CMK (cell line): ENCODE measurements around the gene BTBD1.
A peak's percentile ranks its signal among the peaks of the same experiment; 100 is the strongest.
"Not testable (repeated sequence)": the region's sequence is repeated elsewhere in the genome, so short reads cannot be mapped to it uniquely, and the experiment has no call there.

Source experiments
- DNase-seq: peaks from one replicate; pipeline ENCODE4 v3.0.0-alpha.2; 2010; ENCODE audit warnings: low read depth

BTBD1 gene

DNA sequence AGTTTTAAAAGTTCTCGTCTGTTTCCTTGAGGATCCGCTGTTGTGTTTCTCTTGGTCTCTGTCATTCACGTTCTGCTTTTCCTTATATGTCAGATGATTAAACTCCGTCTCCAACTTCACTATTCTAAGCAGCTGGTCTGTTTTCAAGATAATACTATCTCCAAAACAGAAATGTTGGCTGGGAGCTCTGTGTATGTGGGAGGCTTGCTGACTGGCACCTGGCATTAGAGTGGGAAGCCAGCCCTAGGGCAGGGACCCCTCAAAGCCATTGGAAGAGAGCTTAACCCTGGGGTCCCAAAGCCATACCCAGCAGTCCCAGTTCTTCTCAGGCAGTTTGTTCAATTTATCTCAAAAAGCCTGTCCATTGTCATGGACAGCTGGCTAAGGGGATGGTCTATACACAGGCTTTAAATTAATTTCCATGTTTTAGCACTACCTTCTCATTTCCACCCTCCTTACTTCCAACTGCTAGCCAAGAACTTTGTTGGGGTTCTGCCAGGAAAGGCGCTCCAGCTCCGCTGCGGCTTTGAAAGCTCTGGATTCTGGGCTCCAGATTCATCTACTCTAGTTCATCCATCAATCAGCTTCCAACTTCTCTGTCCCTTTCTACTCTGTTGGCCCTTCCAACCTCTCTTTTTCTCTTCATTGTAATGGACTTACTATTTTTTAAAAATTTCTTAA lies 9.2 kb downstream of the BTBD1 start:
- no peak for DNase-seq

DNA sequence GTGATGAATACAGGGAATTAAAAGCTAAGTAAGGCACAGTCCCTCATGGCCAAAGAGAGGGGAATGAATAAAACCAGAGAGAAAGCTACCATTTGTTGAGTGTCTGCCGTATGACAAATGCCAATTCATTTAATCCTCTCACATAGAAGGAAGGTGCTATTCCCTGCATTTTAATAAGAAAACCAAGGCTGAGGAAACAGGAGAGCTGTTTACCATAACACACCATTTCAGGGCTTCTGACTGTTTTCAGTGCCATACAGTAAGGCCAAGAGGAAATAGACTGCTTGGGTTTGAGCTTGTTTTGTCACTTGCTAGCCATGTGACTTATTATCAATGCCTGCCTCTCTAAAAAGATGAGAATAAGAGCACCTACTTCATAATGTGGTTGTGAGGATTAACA lies 10.1 kb downstream of the BTBD1 start:
- no peak for DNase-seq

DNA sequence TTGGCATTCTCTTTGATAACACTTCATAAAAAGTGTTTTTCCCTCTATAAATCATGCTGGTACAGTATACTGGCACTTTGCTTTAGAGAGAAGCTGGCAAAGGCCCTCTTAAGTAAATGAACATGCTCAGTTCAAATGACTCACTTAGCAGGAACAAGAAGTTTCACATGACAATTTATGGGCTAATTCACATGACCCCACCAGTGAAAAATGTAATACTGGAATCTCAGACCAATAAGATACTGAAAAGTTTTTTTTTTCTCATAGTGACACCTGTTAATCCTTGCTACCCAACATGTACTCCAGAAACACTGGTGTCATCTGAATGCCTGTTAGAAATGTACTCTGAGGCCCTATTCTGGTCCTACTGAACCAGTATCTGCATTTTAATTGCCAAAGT lies 13.9 kb downstream of the BTBD1 start:
- no peak for DNase-seq

DNA sequence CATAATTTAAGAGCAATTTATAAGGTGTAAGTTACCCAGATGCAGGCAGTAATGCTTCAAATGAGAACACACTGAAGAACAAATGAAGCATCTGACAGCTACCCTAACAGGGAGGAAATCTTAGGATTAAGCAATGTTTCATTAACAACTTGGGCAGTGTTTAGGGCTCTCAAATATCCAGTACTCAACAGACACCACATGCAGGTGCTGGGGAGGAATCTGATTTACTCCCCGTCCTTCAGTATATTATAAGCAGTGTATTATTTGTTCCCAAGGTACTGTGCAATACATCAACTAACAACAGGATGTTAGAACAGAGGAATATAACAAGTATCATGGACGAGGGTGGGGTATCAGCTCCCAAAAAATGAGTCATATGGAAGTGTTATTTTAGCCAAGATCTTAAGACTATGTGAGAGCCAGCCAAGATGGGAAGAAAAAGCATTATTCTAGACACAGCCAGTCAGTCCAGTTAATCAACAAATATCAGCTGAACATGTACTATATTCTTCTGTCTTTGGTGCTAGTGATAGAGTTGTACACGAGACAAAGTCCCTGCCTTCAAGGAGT lies 20.4 kb downstream of the BTBD1 start:
- no peak for DNase-seq

DNA sequence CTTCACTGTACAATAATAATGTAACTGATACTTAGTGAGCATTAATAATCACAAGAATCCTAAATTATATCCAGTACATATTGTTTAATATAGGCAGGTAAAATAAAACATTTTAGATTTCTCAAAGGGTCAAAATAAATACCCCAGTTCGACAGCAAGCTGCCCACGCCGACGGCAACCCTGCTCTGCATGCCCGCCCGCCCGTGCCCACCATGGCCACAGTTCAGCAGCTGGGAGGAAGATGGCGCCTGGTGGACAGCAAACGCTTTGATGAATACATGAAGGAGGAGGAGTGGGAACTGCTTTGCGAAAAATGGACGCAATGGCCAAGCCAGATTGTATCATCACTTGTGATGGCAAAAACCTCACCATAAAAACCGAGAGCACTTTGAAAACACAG lies 22.9 kb downstream of the BTBD1 start:
- DNase-seq = no peak

DNA sequence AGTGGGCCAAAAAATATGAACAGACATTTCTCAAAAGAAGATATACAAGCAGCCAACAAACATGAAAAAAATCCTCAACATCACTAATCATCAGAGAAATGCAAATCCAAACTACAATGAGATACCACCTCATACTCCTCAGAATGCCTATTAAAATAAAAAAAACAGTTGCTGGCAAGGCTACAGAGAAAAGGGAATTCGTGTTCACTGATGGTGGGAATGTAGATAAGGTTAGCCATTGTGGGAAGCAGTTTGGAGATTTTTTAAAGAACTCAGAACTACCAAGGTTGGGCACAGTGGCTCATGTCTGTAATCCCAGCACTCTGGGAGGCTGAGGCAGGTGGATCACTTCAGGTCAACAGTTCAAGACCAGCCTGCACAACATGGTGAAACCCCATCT lies 27.8 kb downstream of the BTBD1 start:
- DNase-seq = no peak

DNA sequence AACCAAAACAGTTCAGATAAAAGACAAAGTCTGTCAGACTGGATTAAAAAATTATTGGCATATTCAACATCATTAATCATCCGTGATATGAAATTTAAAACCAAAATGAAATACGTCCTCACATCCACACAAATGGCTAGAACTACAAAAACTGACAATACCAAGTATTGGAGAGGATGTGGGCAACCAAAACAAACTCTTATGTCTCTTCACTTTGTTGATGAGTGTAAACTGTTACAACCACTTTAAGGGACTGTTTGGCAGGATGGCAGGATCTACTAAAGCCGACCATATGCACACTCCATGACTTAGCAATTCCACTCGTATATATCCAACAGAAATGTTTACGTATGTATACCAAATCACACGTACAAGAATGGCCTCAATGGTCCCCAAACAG lies 30.8 kb downstream of the BTBD1 start:
- no peak for DNase-seq

DNA sequence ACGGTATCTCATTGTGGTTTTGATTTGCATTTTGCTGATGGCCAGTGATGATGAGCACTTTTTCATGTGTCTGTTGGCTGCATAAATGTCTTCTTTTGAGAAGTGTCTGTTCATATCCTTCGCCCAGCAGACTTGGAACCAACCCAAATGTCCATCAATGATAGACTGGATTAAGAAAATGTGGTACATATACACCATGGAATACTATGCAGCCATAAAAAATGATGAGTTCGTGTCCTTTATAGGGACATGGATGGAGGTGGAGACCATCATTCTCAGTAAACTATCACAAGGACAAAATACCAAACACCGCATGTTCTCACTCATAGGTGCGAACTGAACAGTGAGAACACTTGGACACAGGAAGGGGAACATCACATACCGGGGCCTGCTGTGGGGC lies 35.8 kb downstream of the BTBD1 start:
- DNase-seq = not testable (repeated sequence)

DNA sequence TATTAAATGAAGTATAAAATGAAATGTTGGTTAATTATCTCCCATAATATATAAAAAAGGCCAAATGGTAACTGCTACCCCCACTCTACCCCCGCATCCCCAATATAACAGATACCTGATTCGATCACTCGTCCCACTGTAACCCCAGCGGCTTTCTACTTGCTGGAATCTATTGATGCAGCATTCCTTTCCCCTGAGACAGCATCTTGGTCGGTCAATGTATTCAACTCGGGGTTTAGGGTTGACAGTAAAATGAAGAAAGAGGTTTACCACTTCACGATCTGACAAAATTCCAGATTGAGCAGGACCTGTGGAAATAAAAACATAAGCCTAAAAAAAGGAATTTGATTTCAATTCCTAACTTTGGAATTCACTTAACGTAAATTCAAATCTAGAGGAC lies 37.0 kb downstream of the BTBD1 start:
- DNase-seq = no peak

DNA sequence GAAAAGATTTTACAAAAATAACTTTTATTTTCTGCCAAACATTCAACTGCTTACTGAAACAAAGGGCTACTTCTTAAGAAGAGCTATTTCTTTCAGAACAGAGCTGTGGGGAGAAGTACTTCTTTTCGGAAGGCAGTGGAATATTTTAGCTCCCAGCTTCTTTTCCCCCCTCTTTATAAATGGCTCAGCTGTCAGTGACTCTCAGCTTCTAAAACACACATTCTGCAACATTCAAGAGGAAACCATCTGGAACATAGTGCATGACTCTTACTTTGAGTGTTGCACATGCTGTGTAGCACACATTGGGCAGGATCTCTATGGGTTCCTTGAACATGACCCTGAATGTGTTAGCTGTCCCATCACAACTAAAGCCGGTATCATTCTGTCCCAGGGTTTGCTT lies 48.6 kb downstream of the BTBD1 start:
- DNase-seq = no peak

DNA sequence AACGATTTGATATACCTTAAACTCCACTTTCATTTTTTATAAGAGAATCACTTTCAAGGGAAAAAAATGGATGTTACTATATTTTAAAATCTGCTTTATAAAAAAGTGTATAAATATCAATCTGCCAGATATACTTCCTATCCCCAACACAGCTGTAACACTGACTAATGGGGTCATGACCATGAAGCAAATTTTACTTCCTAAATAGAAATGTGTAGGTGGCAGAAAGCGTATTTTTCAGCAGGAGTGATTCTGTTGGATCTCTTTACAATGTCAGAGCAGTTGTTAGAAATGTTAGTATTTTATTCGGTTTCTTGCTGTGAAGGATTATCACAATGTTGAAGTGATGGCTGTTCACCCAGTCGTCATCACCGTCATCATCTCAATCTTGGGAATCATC lies 50.1 kb downstream of the BTBD1 start:
- DNase-seq = no peak

DNA sequence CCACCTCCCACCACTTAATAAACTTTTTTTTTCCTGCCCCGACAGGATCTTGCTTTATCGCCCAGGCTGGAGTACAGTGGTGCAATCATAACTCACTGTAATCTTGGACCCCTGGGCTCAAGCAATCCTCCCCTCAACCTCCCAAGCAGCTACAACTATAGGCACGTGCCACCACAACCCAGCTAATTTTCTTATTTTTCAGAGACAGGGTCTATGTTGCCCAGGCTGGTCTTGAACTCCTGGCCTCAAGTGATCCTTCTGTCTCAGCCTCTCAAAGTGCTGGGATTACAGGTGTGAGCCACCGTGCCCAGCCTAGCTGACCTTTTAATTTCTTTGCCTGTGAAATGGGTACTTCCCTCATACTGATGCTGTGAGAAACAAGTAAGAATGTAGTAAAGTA lies 51.7 kb downstream of the BTBD1 start:
- no peak for DNase-seq

DNA sequence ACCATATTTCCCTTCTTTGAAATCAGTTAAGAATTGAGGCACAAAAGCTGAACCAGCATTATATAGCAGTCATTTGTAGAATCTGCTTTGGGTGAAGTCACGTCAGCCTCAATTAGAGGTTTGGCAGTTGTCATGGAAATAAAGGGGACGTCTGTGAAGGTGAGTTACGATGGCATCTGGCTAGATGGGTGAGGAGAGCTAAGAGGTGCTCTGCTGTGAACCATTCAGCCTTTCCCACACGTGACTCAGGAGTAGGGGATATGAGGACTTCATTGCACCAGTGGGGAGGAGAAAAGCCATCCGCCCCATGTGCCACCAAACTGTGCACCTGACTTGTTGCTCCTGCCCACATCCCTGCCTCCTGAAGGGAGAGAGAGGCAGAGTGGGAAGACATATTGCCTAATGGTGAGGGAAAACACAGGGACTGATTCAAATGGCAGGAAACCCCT lies 52.8 kb downstream of the BTBD1 start:
- no peak for DNase-seq

DNA sequence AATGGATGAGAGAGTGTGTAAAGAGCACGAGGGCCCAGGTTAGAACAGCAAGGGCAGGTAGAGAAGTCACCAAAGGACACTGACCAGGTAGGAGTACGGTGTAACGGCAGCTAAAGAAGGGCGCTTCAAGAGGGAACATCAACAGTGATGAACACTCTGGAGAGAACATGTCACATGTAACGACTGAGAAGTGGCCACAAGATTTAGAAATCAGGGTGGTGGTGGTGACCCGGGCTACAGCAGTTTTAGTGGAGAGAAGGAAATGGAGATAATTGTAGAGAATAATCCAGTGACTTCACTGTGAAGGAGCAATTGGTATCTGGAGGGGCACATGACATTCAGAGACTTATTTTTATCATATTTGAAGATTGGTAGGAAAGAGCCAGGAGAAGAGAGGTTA lies 54.4 kb downstream of the BTBD1 start:
- DNase-seq = no peak

DNA sequence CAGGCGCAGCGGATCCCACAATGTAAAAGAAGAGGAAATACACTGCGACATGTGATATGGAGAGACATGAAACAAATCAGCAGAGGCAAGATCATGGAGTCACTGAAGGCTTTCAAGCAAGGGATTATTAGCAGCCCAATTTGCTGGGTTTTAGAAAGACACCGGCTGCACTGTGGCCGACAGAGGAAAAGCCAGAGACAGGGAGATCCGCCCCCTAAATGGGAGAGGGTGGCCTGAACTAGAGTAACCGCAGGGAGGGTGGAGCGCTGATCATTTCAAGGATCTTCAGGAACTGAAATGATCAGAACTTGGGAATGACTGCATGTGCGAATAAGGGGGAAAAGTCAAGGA lies 55.0 kb downstream of the BTBD1 start:
- DNase-seq = no peak

DNA sequence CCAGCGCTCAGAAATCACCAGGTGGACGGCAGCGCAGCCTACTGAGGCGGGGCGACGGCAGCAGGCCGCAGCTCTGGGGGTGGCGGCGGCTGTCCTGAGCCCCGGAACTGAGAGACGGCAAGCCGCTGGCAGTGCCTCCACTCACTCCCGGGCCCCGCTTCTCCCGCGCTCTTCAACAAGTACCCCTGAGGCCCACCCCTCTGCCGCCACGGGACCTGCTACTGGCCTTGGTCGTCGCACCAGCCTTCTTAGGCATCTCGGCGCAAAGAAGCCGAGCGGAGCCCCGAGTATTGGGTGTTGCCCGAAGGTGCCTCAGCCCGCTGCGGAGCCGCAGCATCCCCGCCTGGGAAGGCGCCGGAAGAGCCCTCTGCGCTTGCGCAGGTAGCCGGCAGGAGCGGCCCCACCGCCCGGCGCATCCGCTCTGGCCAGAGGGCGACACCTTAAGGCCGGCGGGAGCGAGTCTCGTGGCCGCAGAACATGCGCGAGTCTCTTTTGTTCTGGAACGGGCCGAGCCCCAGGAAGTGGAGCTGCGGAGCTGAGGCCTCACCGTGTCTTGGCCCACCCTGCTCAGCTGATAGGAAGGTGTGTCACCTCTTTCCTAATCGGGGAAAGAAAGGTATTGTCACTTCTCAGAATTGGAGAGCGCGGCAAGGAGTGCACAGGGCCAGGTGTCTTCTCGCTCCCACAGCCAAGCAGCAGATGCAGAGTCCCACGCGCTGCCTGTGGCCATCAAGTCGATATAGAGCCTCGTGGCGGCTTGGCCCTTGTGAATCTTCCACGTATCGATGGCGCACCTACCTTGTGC lies 55.6 kb downstream of the BTBD1 start, which contains the start of gene C15orf40:
C15orf40 (minus strand) TSS at position 369 of the 805 bp plus-strand sequence; CDS start at position 337, 32 bp downstream.
- DNase-seq = peak; percentile 86

DNA sequence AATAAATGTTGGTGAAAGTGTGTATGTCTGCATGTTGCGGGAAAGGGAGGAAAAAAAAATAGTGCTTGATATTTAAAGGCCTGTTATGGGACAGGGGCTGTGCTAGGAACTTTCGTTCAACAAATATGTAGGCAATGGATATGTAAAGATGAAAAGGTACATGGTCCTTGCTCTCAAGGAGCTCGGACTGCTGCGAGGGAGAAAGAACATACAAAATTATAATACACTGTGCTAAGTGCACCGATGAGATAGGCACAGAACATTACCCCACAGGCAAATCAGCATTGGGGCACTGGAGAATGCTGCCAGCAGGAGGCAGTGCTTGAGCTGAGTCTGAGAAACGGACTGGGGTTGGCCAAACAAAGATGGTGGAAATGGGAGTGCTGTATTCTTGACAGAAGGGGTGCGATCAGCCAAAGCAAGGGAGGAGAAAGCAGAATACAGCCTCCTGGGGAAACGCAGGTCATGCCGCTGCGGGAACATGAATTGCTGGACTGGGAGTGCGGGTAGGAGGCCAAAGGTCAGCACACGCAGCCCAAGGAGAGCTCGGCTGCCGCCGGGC lies 56.3 kb downstream of the BTBD1 start:
- DNase-seq = peak; percentile 73

DNA sequence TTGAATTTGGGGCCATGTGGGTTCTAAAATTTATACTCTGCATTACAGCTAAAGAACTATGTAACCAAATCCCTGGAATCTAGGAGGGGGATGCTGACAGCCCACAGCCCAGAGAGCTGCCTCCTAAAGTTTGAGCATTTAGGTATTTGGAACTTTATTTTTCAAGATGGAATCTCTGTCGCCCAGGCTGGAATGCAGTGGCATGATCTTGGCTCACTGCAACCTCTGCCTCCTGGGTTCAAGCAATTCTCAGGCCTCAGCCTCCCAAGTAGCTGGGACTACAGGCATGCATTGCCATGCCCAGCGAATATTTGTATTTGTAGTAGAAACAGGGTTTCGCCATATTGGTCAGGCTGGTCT lies 66.4 kb downstream of the BTBD1 start:
- not testable (repeated sequence) for DNase-seq

DNA sequence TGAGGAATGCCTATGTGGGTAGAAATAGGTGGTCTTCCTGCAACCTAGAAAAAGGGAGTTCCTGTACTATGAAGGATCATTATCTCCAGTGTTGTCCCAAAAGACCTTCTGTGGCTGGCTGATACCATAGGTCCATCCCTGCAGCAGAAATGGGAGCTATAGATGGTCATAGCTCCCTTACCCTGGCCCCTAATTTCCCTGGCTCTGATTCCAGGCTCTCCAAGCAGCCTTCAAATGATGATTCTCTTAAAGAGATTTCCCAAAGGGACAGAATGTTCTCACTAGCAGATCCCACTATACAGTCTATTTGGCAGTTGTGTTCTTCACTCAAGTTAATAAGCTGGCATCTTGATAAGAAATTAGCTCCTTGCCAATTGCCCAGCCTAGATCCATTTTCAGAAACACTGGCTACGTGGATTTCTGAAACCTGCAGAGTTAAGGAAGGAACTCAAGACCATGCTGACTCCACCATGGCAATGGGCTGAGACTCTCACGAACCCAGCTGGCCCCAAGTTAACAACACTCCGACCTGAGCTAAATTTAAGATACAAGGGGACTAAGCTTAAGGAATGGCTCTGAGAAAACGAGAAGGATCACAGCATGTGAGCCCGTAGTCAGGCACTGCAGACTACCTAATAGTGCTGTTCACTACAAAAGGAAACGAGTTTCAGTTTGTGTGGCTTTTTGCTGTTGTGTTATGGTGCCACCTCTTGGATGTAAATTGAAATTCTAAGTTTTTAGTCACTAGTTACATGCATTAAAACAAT lies 67.0 kb downstream of the BTBD1 start:
- no peak for DNase-seq

DNA sequence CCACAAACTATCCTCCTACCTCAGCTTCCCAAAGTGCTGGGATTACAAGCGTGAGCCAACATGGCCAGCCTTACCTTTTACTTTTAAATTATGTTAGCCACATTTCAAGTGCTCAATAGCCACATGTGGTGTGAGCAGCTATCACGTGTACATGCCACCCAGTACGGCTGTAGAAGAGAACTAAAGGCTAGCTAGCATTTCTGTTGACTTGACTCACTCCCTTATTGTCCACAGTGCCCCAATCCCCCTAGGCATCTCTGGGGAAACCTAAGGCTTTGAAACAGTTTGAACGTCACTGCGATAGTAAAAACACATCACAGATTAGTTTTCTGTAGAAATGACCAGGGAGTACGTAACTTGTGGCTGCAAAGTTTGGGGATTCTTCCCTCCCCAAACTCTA lies 67.6 kb downstream of the BTBD1 start:
- no peak for DNase-seq

DNA sequence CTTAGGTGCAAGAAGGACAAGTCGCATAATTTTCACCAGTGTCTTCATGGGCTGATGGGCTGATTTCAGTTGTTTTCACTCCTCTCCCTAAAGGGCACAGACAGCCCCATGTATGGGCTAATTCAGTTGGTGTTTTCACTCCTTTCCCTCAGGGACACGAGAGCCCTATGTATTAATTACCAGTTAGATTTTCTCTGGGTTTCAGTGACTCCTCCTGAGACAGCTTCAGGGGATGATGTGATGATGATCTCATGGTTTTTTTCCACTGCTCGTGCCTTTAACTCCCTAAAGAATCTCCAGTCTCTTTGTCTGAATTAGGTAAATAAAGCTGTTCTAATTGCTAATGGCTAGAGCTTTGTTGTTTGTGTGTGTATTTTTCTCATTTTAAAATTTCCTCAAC lies 71.1 kb downstream of the BTBD1 start:
- DNase-seq = no peak

DNA sequence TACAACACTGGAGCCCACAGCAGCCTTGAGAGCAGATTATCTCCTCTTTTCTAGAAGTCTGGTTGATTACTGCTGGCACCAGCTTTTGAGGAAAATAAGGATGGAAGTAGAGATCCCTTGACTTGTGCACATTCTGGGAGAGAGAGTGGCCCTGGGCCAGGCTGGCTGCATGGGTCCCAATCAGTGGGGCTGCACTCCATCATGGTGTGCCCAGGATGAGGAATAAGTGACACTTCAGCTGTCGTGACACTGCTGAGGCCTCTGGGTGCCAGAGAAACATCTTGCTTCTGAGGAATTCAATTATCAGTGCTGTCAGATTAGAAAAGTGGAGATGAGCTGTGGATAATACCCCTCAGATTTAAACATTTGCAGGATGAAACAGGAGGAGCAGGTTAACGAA lies 72.0 kb downstream of the BTBD1 start:
- no peak for DNase-seq
